DND-41 (cell line): ENCODE results near the gene SNAI3.

Source experiments
- CTCF ChIP-seq: IDR thresholded peaks from 2 replicates; pipeline ENCODE4 v1.5.1; 2012; ENCODE audit warnings: borderline replicate concordance, low read length, moderate library complexity, mild to moderate bottlenecking; ENCODE audit not compliant: poor library complexity, severe bottlenecking; ENCODE audit errors: extremely low read depth
- EZH2 ChIP-seq: IDR thresholded peaks from 3 replicates; pipeline ENCODE4 v1.6.1; 2012; ENCODE audit warnings: borderline replicate concordance, low read depth, mild to moderate bottlenecking, moderate library complexity, low read length, inconsistent platforms; ENCODE audit not compliant: severe bottlenecking

GRCh38 chr16:88688013-88688778 lies 1.9 kb upstream of the SNAI3 start:
- no peak for TF ChIP-seq CTCF
- TF ChIP-seq EZH2 = no peak
